ENCODE results near the gene ZNF791.
A peak's percentile ranks its signal among the peaks of the same experiment; 100 is the strongest.

The ZNF791 gene

DNA sequence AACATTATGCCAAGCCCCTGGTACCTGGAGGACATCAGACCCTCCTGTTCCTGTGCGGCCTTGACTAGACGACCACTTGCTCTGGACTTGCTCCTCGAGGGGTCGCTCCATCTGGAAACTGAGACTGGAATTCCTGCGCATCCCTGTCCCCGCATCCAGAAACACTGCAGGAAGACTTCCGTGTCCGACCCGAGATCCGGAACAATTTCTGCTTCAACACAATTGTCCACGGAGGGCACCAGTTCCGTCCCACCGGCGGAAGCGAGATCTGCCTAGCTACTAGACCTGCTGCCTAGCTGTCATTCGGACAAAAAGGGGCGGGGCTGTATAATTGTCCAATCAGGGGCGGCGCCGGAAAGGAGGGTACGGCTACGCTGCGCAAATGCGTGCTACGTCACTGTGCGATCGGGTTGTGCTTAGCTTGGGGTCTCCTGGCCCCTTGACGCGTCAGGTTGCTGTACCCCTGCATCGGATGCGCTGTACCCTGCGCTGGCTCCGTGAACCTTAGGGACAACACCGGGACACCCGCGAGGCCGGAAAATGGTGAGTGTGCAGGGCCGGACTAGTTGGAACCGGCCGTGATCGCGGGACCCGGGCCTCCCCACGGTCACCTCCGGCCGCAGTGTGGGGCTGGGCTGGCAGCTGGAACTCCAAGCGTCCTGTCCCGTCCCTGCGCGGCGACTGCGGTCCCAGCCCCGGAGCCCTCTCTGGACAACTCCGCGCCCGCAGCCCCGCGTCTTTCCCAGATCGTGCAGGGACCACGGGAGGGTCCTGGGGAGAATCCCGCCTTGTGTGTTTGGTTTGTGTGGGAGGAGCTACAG, at the start of gene ZNF791, which contains the start of gene ZNF490:
Gene ZNF791 (plus strand): TSS at position 381 of the 821 bp plus-strand sequence. CDS start 160 bp downstream, at position 541.
Gene ZNF490 (minus strand): TSS at position 274 of the 821 bp plus-strand sequence. CDS start 133 bp downstream, at position 141.
- Histone ChIP-seq H3K4me1 (ENCODE audit: control insufficient read depth, insufficient read depth, low read length) (peaks cover 8% of the 10 kb centered on the region; the same call in 1 of the 2 replicates), H3K9me3 (ENCODE audit: control insufficient read depth, insufficient read depth, low read depth, low read length) (no peaks in the 10 kb centered on the region), H3K36me3 (ENCODE audit: control insufficient read depth in 2 of 2, insufficient read depth in 1 of 2, low read length in 2 of 2) (peaks cover 23 to 33% of the 10 kb centered on the region in 2 experiments; a peak in 2 of 3 replicates), H3K4me3 (ENCODE audit: low read depth, low read length) (peak within 1 kb of the TSS; percentile 100), H3K27ac (ENCODE audit: extremely low read depth, low read depth, low read length) (peak within 1 kb of the TSS; percentile 81)
- ChIA-PET POLR2A (interaction anchor here (0.5 to 1.7 kb wide), 25 partner anchors 10 to 608 kb away, joined by 3 to 9 read pairs (median 3); partner anchors contain the start of genes DHPS, MAN2B1, WDR83 and ZNF44), CTCF (interaction anchor here (0.7 to 1.4 kb wide), 3 partner anchors 47 to 394 kb away, joined by 3 to 7 read pairs (median 3); no protein-coding TSS in a partner anchor)
- no peak for TF ChIP-seq ZNF239 (tag by site-specific recombination; IDR thresholded peaks at IDR 0.05)
- TF ChIP-seq CTCF (tag by site-specific recombination; IDR thresholded peaks at IDR 0.05): peak; percentile 83; the same call in 1 of the 2 replicates
- TF ChIP-seq ZXDB (tag by site-specific recombination; IDR thresholded peaks at IDR 0.05): peak; percentile 100
- peak; percentile 73; the same call in 1 of the 2 replicates for TF ChIP-seq KLF8 (tag by site-specific recombination; IDR thresholded peaks at IDR 0.05)
- TF ChIP-seq, protein P1, sequence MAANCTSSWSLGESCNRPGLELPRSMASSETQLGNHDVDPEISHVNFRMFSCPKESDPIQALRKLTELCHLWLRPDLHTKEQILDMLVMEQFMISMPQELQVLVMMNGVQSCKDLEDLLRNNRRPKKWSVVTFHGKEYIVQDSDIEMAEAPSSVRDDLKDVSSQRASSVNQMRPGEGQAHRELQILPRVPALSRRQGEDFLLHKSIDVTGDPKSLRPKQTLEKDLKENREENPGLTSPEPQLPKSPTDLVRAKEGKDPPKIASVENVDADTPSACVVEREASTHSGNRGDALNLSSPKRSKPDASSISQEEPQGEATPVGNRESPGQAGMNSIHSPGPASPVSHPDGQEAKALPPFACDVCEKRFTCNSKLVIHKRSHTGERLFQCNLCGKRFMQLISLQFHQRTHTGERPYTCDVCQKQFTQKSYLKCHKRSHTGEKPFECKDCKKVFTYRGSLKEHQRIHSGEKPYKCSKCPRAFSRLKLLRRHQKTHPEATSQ (tag by site-specific recombination; IDR thresholded peaks at IDR 0.05): 0 out of 2 replicates have a peak, but pooled peaks have one; percentile 61
- 0 out of 2 replicates have a peak, but pooled peaks have one; percentile 11 for TF ChIP-seq ZNF341 (tag by site-specific recombination; IDR thresholded peaks at IDR 0.05; ENCODE audit: low read depth)
- no peak for TF ChIP-seq MYNN (tag by site-specific recombination; IDR thresholded peaks at IDR 0.05; ENCODE audit: borderline replicate concordance)
- TF ChIP-seq ZNF26 (tag by site-specific recombination; IDR thresholded peaks at IDR 0.05): no peak
- no peak for TF ChIP-seq BCL11A (tag by site-specific recombination; IDR thresholded peaks at IDR 0.05; ENCODE audit: low read depth)
- TF ChIP-seq, protein P2, sequence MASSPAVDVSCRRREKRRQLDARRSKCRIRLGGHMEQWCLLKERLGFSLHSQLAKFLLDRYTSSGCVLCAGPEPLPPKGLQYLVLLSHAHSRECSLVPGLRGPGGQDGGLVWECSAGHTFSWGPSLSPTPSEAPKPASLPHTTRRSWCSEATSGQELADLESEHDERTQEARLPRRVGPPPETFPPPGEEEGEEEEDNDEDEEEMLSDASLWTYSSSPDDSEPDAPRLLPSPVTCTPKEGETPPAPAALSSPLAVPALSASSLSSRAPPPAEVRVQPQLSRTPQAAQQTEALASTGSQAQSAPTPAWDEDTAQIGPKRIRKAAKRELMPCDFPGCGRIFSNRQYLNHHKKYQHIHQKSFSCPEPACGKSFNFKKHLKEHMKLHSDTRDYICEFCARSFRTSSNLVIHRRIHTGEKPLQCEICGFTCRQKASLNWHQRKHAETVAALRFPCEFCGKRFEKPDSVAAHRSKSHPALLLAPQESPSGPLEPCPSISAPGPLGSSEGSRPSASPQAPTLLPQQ (tag by site-specific recombination; IDR thresholded peaks at IDR 0.05): 0 out of 2 replicates have a peak, but pooled peaks have one; percentile 48
- TF ChIP-seq ZFP37 (tag by site-specific recombination; IDR thresholded peaks at IDR 0.05): peak; percentile 58; the same call in 1 of the 2 replicates
- TF ChIP-seq SP7 (tag by site-specific recombination; IDR thresholded peaks at IDR 0.05): peak; percentile 54; the same call in 1 of the 2 replicates
- peak; percentile 20; the same call in 1 of the 2 replicates for TF ChIP-seq OSR2 (tag by site-specific recombination; IDR thresholded peaks at IDR 0.05)
- no peak; the same call in 1 of the 2 replicates for TF ChIP-seq ZNF24 (tag by site-specific recombination; IDR thresholded peaks at IDR 0.05)
- TF ChIP-seq SP3 (tag by site-specific recombination; IDR thresholded peaks at IDR 0.05): peak; percentile 76
- peak; percentile 56 for TF ChIP-seq ZBTB17 (tag by site-specific recombination; IDR thresholded peaks at IDR 0.05)
- peak; percentile 31; the same call in 1 of the 2 replicates for TF ChIP-seq OVOL3 (tag by site-specific recombination; IDR thresholded peaks at IDR 0.05)
- peak; percentile 91 for TF ChIP-seq ZNF335 (tag by site-specific recombination; conservative IDR thresholded peaks at IDR 0.05)
- TF ChIP-seq KLF16 (tag by site-specific recombination; IDR thresholded peaks at IDR 0.05): peak; percentile 30
- TF ChIP-seq ZNF501 (tag by site-specific recombination; IDR thresholded peaks at IDR 0.05): peak; percentile 67
- TF ChIP-seq ZNF561 (tag by site-specific recombination; IDR thresholded peaks at IDR 0.05; ENCODE audit: borderline replicate concordance): 0 out of 2 replicates have a peak, but pooled peaks have one; percentile 78
- TF ChIP-seq, protein P3, sequence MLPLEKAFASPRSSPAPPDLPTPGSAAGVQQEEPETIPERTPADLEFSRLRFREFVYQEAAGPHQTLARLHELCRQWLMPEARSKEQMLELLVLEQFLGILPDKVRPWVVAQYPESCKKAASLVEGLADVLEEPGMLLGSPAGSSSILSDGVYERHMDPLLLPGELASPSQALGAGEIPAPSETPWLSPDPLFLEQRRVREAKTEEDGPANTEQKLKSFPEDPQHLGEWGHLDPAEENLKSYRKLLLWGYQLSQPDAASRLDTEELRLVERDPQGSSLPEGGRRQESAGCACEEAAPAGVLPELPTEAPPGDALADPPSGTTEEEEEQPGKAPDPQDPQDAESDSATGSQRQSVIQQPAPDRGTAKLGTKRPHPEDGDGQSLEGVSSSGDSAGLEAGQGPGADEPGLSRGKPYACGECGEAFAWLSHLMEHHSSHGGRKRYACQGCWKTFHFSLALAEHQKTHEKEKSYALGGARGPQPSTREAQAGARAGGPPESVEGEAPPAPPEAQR (tag by site-specific recombination; IDR thresholded peaks at IDR 0.05): no peak
- TF ChIP-seq ZNF629 (tag by site-specific recombination; IDR thresholded peaks at IDR 0.05): peak; percentile 96
- peak; percentile 85 for TF ChIP-seq IKZF3 (tag by site-specific recombination; IDR thresholded peaks at IDR 0.05)
- peak; percentile 60 for TF ChIP-seq PRDM10 (tag by site-specific recombination; IDR thresholded peaks at IDR 0.05)

All from HEK293 (cell line).